ENCODE data around the gene OSBPL6.

GRCh38 chr2:178280244-178280852 is 86.0 kb downstream of the OSBPL6 start:
- TF ChIP-seq BCL11A (tag by site-specific recombination; IDR thresholded peaks at IDR 0.05; ENCODE audit: low read depth) = no peak
- no peak for TF ChIP-seq ZNF571 (tag by site-specific recombination; IDR thresholded peaks at IDR 0.05)
- TF ChIP-seq, protein P1, sequence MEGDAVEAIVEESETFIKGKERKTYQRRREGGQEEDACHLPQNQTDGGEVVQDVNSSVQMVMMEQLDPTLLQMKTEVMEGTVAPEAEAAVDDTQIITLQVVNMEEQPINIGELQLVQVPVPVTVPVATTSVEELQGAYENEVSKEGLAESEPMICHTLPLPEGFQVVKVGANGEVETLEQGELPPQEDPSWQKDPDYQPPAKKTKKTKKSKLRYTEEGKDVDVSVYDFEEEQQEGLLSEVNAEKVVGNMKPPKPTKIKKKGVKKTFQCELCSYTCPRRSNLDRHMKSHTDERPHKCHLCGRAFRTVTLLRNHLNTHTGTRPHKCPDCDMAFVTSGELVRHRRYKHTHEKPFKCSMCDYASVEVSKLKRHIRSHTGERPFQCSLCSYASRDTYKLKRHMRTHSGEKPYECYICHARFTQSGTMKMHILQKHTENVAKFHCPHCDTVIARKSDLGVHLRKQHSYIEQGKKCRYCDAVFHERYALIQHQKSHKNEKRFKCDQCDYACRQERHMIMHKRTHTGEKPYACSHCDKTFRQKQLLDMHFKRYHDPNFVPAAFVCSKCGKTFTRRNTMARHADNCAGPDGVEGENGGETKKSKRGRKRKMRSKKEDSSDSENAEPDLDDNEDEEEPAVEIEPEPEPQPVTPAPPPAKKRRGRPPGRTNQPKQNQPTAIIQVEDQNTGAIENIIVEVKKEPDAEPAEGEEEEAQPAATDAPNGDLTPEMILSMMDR (tag by site-specific recombination; IDR thresholded peaks at IDR 0.05) = no peak
- no peak for TF ChIP-seq ZNF776 (tag by site-specific recombination; IDR thresholded peaks at IDR 0.05; ENCODE audit: borderline replicate concordance)
- no peak for TF ChIP-seq ZSCAN30 (tag by site-specific recombination; IDR thresholded peaks at IDR 0.05)
- no peak for TF ChIP-seq ZBTB8A (tag by site-specific recombination; IDR thresholded peaks at IDR 0.05)
- no peak for TF ChIP-seq ZNF707 (tag by site-specific recombination; IDR thresholded peaks at IDR 0.05)
- no peak for TF ChIP-seq ZNF76 (tag by site-specific recombination; IDR thresholded peaks at IDR 0.05; ENCODE audit: borderline replicate concordance, low read depth)
- TF ChIP-seq ZNF174 (tag by site-specific recombination; IDR thresholded peaks at IDR 0.05) = no peak

Data from HEK293 (cell line).